ENCODE measurements around the gene SHC1. TPM values are rescaled to one million over a fixed set of nuclear protein-coding genes. Genes with fewer than 3 reads are reported as not detected.

SHC1 gene
- total RNA-seq, 1 donor from 2014 or later = 155 TPM

DNA sequence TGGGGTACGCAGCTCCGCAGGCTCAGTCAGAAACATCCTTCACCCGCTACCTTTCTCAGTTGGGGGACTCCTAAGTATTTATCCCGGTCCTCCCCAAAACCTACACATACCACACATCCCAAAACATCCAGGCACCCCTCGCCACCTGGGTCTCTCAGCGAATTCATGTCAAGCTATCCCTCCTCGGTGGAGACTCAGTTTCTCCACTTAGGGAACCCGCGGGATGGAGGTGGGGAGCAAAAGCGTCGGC, 30.8 kb upstream of the SHC1 start:
- no peaks in the 10 kb centered on the region for H3K36me3 Mint-ChIP-seq (ENCODE audit: unreplicated experiment)
- H3K4me3 Mint-ChIP-seq (ENCODE audit: unreplicated experiment) = peak overlapping the region; percentile 75
- H3K4me1 Mint-ChIP-seq (ENCODE audit: low read depth, unreplicated experiment) = peaks cover 9% of the 10 kb centered on the region
- no peak for DNase-seq
- TF ChIP-seq, protein P1, sequence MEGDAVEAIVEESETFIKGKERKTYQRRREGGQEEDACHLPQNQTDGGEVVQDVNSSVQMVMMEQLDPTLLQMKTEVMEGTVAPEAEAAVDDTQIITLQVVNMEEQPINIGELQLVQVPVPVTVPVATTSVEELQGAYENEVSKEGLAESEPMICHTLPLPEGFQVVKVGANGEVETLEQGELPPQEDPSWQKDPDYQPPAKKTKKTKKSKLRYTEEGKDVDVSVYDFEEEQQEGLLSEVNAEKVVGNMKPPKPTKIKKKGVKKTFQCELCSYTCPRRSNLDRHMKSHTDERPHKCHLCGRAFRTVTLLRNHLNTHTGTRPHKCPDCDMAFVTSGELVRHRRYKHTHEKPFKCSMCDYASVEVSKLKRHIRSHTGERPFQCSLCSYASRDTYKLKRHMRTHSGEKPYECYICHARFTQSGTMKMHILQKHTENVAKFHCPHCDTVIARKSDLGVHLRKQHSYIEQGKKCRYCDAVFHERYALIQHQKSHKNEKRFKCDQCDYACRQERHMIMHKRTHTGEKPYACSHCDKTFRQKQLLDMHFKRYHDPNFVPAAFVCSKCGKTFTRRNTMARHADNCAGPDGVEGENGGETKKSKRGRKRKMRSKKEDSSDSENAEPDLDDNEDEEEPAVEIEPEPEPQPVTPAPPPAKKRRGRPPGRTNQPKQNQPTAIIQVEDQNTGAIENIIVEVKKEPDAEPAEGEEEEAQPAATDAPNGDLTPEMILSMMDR (IDR thresholded peaks at IDR 0.05; ENCODE audit: partially characterized antibody, unreplicated experiment) = no peak
- no peak overlapping the region for H3K27ac Mint-ChIP-seq (ENCODE audit: unreplicated experiment)
- peaks cover 12% of the 10 kb centered on the region for H3K27me3 Mint-ChIP-seq (ENCODE audit: unreplicated experiment)
- H3K9me3 Mint-ChIP-seq (ENCODE audit: unreplicated experiment) = peaks cover 5% of the 10 kb centered on the region

DNA sequence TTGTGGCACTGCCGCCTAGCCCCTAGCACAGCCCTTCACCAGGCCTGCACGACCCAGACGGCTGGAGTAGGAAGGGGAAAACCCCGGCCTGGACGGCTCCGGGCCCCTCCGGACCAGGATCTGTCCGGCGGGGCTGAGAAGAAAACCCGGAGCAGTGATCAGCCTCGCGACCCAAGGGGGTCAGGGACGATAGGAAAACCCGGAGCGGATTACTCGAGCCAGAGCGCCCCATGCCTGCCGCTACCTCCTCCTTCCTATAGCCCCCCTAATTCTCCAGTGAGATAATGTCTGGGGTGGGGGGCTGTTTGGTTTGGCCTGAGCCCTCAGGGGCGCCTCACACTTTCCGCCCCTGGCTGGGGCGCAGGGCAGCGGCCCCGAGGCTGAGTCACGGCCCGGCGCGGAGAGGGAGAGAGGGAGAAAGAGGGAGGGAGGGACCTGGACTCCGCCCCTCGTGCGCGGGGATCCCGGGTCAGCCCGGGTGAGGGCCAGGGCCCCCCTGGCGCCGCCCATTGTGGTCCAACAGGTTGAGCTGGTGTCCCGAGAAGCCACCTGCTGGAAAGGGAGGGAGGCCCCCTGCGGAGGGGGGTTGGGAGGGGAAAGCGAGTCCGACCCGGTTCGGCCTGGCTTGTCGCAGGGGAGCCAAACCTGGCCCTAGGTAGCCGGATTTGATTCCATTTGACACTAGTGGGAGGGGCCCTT, 30.3 kb upstream of the SHC1 start:
- H3K27ac Mint-ChIP-seq (ENCODE audit: unreplicated experiment) = no peak overlapping the region
- H3K36me3 Mint-ChIP-seq (ENCODE audit: unreplicated experiment) = no peaks in the 10 kb centered on the region

DNA sequence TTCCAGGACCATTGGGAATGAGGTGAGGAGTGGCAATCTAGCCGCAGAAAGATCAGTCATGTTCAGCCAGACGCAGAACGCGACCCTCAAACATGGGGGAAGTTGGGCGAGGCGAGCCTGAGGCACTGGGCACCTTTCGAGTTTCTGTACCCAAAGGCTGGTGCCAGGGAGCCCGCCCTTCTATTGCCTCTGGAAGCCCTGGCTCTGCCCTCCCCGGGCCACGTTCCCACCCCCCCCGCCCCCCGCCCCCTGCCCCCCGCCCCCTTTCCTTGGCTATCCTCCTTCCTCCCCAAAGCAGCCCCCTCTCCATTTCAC, 29.8 kb upstream of the SHC1 start:
- no peak for DNase-seq
- no peak overlapping the region for H3K27ac Mint-ChIP-seq (ENCODE audit: unreplicated experiment)
- H3K36me3 Mint-ChIP-seq (ENCODE audit: unreplicated experiment) = no peaks in the 10 kb centered on the region
- peak overlapping the region; percentile 88 for H3K4me3 Mint-ChIP-seq (ENCODE audit: unreplicated experiment)
- TF ChIP-seq, protein P1 (IDR thresholded peaks at IDR 0.05; ENCODE audit: partially characterized antibody, unreplicated experiment) = no peak
- peaks cover 7% of the 10 kb centered on the region for H3K4me1 Mint-ChIP-seq (ENCODE audit: low read depth, unreplicated experiment)
- H3K27me3 Mint-ChIP-seq (ENCODE audit: unreplicated experiment) = peaks cover 9% of the 10 kb centered on the region
- H3K9me3 Mint-ChIP-seq (ENCODE audit: unreplicated experiment) = peaks cover 5% of the 10 kb centered on the region

More for the DNA sequence above, 30.3 kb upstream of the SHC1 start:
- peaks cover 5% of the 10 kb centered on the region for H3K9me3 Mint-ChIP-seq (ENCODE audit: unreplicated experiment)
- H3K4me1 Mint-ChIP-seq (ENCODE audit: low read depth, unreplicated experiment) = peaks cover 7% of the 10 kb centered on the region
- peak overlapping the region; percentile 75 for H3K4me3 Mint-ChIP-seq (ENCODE audit: unreplicated experiment)
- peak; percentile 84 for DNase-seq
- peaks cover 9% of the 10 kb centered on the region for H3K27me3 Mint-ChIP-seq (ENCODE audit: unreplicated experiment)
- TF ChIP-seq, protein P1 (IDR thresholded peaks at IDR 0.05; ENCODE audit: partially characterized antibody, unreplicated experiment) = no peak

DNA sequence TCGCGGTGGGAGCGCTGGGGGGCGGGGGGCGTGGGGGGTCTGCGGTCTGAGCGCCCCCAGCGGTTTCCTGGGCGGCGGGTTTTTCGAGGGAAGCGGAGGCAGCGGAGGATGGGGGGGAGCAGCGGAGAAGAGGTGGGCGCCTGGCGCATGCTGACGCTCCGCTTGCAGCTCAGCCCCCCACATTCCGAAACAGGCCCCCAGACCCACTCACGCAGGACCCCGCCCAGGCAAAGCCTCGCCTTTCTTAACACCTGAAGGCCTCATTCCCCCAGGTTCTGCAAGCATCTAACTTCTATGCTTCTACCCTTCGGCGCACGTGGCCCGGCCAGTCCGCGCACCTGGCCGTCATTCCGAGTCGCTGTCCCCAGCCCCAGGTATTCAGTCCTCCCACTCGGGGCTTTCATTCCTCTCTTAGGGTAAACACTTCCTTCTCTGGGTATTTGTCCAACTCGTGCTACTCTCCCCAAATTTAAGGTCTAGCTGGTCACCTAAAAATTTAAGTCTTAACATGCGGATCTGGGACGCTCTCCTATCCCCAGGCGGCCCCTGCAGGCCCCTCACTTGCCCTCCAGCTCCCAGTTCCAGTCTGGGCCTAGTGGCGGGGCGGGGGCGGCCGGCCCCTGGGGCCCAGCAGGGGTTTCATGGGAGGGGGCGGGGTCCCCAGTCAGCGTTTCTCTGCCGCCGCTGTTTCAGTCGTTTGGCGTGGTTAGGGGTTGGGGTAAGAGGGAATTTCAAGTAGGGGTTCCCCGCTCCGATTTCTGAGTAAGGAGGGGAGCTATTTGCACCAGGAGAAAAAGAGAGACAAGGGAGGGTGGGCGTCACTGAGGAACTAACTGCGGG, 29.2 kb upstream of the SHC1 start:
- H3K36me3 Mint-ChIP-seq (ENCODE audit: unreplicated experiment) = no peaks in the 10 kb centered on the region
- peaks cover 7% of the 10 kb centered on the region for H3K4me1 Mint-ChIP-seq (ENCODE audit: low read depth, unreplicated experiment)
- peaks cover 5% of the 10 kb centered on the region for H3K9me3 Mint-ChIP-seq (ENCODE audit: unreplicated experiment)
- H3K27ac Mint-ChIP-seq (ENCODE audit: unreplicated experiment) = no peak overlapping the region
- H3K4me3 Mint-ChIP-seq (ENCODE audit: unreplicated experiment) = peak overlapping the region; percentile 88
- TF ChIP-seq, protein P1 (IDR thresholded peaks at IDR 0.05; ENCODE audit: partially characterized antibody, unreplicated experiment) = no peak
- no peak for DNase-seq
- H3K27me3 Mint-ChIP-seq (ENCODE audit: unreplicated experiment) = peaks cover 9% of the 10 kb centered on the region

Data from glutamatergic neuron (in vitro differentiated cells).